GM12878 (cell line): ENCODE data around the gene CHN2.

Experiments
- CHD1 ChIP-seq: IDR thresholded peaks from 2 replicates; pipeline ENCODE4 v1.6.1; 2012; ENCODE audit warnings: low read depth, low read length, improper control_type of control experiment
- CTCF ChIP-seq, 3 experiments: IDR thresholded peaks in 2 of 3; conservative IDR thresholded peaks in 1 of 3; 2 replicates each; pipeline ENCODE4 v1.5.1; 2011; ENCODE audit warnings: low read depth in 3 of 3, low read length in 3 of 3, mild to moderate bottlenecking in 3 of 3, control low read depth in 2 of 3, moderate library complexity in 2 of 3, inconsistent platforms in 1 of 3, mixed read lengths in 1 of 3; ENCODE audit not compliant: control insufficient read depth in 2 of 3, insufficient read depth in 1 of 3; ENCODE audit errors: extremely low read depth in 1 of 3
- MAX ChIP-seq: IDR thresholded peaks from 2 replicates; pipeline ENCODE4 v1.6.1; 2012; ENCODE audit warnings: low read depth, low read length, improper control_type of control experiment
- PBX3 ChIP-seq: IDR thresholded peaks from 2 replicates; pipeline ENCODE4 v1.6.1; 2011; ENCODE audit warnings: mild to moderate bottlenecking, low read depth, low read length, moderate library complexity; ENCODE audit not compliant: insufficient replicate concordance
- POLR2A ChIP-seq: IDR thresholded peaks from 2 replicates; pipeline ENCODE4 v1.6.1; 2011; ENCODE audit warnings: low read depth, mild to moderate bottlenecking, low read length
- POLR2AphosphoS5 ChIP-seq: IDR thresholded peaks from 2 replicates; pipeline ENCODE4 v1.6.1; 2011; ENCODE audit warnings: mild to moderate bottlenecking, low read length, inconsistent platforms
- TAF1 ChIP-seq: IDR thresholded peaks from 2 replicates; pipeline ENCODE4 v1.6.1; 2011; ENCODE audit warnings: mild to moderate bottlenecking, low read depth, low read length, borderline replicate concordance

- TF ChIP-seq TAF1, result no peak
- no peak for TF ChIP-seq PBX3
- TF ChIP-seq MAX, result no peak
- TF ChIP-seq CTCF (IDR thresholded peaks at IDR 0.05 in 2 of 3, conservative IDR thresholded peaks at IDR 0.05 in 1 of 3; ENCODE audit: control insufficient read depth in 2 of 3, extremely low read depth in 1 of 3, insufficient read depth in 1 of 3, low read depth in 3 of 3, low read length in 3 of 3), result no peak
- no peak for TF ChIP-seq POLR2A
- no peak for TF ChIP-seq CHD1
- no peak for TF ChIP-seq POLR2AphosphoS5
Measured at GRCh38 chr7:29156907-29157452, 37.6 kb upstream of the CHN2 start.
